GM23338 (cell line): ENCODE data around the gene ZNRF1. TPM values are rescaled to one million over a fixed set of nuclear protein-coding genes. Genes with fewer than 3 reads are reported as not detected.

Experiments used
- ATAC-seq: fragments of 200-7000 bp; cut with Tn5 transposase; 3 replicates; pipeline ENCODE4 v1.9.1; 2020
- DNase-seq: peaks from one replicate; pipeline ENCODE4 v3.0.0-alpha.2; 2015; ENCODE audit warnings: low spot score
- H2AFZ ChIP-seq: fragments of 200-600 bp; sonication (generic); 2 replicates; pipeline ENCODE4 v1.8.0; 2016; ENCODE audit warnings: antibody characterized with exemption, mild to moderate bottlenecking, moderate library complexity
- H3F3A ChIP-seq: fragments of 200-600 bp; sonication (generic); replicated peaks from 2 replicates; pipeline ENCODE4 v1.8.0; 2017; ENCODE audit warnings: antibody characterized with exemption, mixed run types, low read depth
- H3K27ac ChIP-seq: fragments of 200-600 bp; sonication (generic); 2 replicates; pipeline ENCODE4 v1.6.1; 2016; ENCODE audit warnings: low read depth
- H3K27me3 ChIP-seq: fragments of 200-600 bp; sonication (generic); 2 replicates; pipeline ENCODE4 v1.8.0; 2016; ENCODE audit warnings: mild to moderate bottlenecking, mixed run types, moderate library complexity; ENCODE audit not compliant: insufficient read depth
- H3K36me3 ChIP-seq: fragments of 200-600 bp; sonication (generic); 2 replicates; pipeline ENCODE4 v1.8.0; 2016; ENCODE audit warnings: mild to moderate bottlenecking; ENCODE audit not compliant: insufficient read depth
- H3K4me1 ChIP-seq: fragments of 200-600 bp; sonication (generic); 2 replicates; pipeline ENCODE4 v1.8.0; 2016; ENCODE audit warnings: mild to moderate bottlenecking, moderate library complexity; ENCODE audit not compliant: insufficient read depth
- H3K4me2 ChIP-seq: fragments of 200-600 bp; sonication (generic); 2 replicates; pipeline ENCODE4 v1.7.1; 2017; ENCODE audit warnings: mixed run types
- H3K4me3 ChIP-seq: fragments of 200-600 bp; sonication (generic); 2 replicates; pipeline ENCODE4 v1.6.1; 2016; ENCODE audit warnings: mixed run types
- H3K79me2 ChIP-seq: fragments of 200-600 bp; sonication (generic); replicated peaks from 2 replicates; pipeline ENCODE4 v1.8.0; 2017; ENCODE audit warnings: mild to moderate bottlenecking; ENCODE audit not compliant: insufficient read depth
- H3K9me2 ChIP-seq: fragments of 200-600 bp; sonication (generic); 2 replicates; pipeline ENCODE4 v1.8.0; 2017; ENCODE audit not compliant: insufficient read depth
- H4K20me1 ChIP-seq: fragments of 200-600 bp; sonication (generic); replicated peaks from 2 replicates; pipeline ENCODE4 v1.8.0; 2017; ENCODE audit warnings: mild to moderate bottlenecking; ENCODE audit not compliant: insufficient read depth
- H3K27ac Mint-ChIP-seq: 2 replicates; pipeline ENCODE4 v1.8.0; 2020; ENCODE audit warnings: inconsistent platforms, mild to moderate bottlenecking, moderate library complexity, mixed read lengths
- H3K27me3 Mint-ChIP-seq: 3 replicates; pipeline ENCODE4 v1.8.0; 2022; ENCODE audit warnings: low read depth, mild to moderate bottlenecking, moderate library complexity, mixed read lengths, inconsistent platforms; ENCODE audit not compliant: insufficient read depth, poor library complexity
- H3K36me3 Mint-ChIP-seq: 3 replicates; pipeline ENCODE4 v1.8.0; 2021; ENCODE audit warnings: low read depth, mild to moderate bottlenecking, inconsistent platforms, moderate library complexity, mixed read lengths
- H3K4me1 Mint-ChIP-seq: 3 replicates; pipeline ENCODE4 v1.8.0; 2020; ENCODE audit warnings: mild to moderate bottlenecking, inconsistent platforms, mixed read lengths
- H3K4me3 Mint-ChIP-seq: 3 replicates; pipeline ENCODE4 v1.8.0; 2021; ENCODE audit warnings: moderate library complexity, mild to moderate bottlenecking, inconsistent platforms, mixed read lengths
- H3K9me3 Mint-ChIP-seq: 3 replicates; pipeline ENCODE4 v1.8.0; 2020; ENCODE audit warnings: moderate library complexity, mild to moderate bottlenecking, inconsistent platforms, mixed read lengths
- CREB1 ChIP-seq: fragments of 250-450 bp; sonication (Bioruptor Pico); IDR thresholded peaks from 2 replicates; pipeline ENCODE4 v1.5.0; 2020; ENCODE audit warnings: low read depth, mild to moderate bottlenecking, moderate library complexity
- CTCF ChIP-seq, 2 experiments: fragments of 200-600 bp in 1 of 2; sonication (generic) in 1 of 2; conservative IDR thresholded peaks; 2 replicates each; pipeline versions ENCODE4 v1.5.1 to v1.6.1; 2016 to 2017; ENCODE audit warnings: antibody characterized with exemption in 2 of 2, low read depth in 2 of 2, mild to moderate bottlenecking in 2 of 2, moderate library complexity in 1 of 2
- EZH2 ChIP-seq: fragments of 200-600 bp; sonication (generic); IDR thresholded peaks from one replicate; pipeline ENCODE4 v1.8.0; 2017; ENCODE audit warnings: antibody characterized with exemption, mild to moderate bottlenecking, low read depth; ENCODE audit not compliant: unreplicated experiment
- EZH2phosphoT487 ChIP-seq: fragments of 200-600 bp; sonication (generic); IDR thresholded peaks from one replicate; pipeline ENCODE4 v1.8.1; 2018; ENCODE audit warnings: antibody characterized with exemption; ENCODE audit not compliant: unreplicated experiment
- JUNB ChIP-seq: IDR thresholded peaks from one replicate; pipeline ENCODE4 v1.6.1; 2016; ENCODE audit warnings: antibody characterized with exemption; ENCODE audit not compliant: unreplicated experiment
- NANOG ChIP-seq: IDR thresholded peaks from 2 replicates; pipeline ENCODE4 v1.6.1; 2016; ENCODE audit warnings: antibody characterized with exemption, borderline replicate concordance
- POLR2AphosphoS5 ChIP-seq: IDR thresholded peaks from 2 replicates; pipeline ENCODE4 v1.6.1; 2016; ENCODE audit warnings: antibody characterized with exemption, low read depth
- REST ChIP-seq: IDR thresholded peaks from one replicate; pipeline ENCODE4 v1.6.1; 2018; ENCODE audit warnings: antibody characterized with exemption; ENCODE audit not compliant: unreplicated experiment
- STAT1 ChIP-seq: IDR thresholded peaks from one replicate; pipeline ENCODE4 v1.6.1; 2016; ENCODE audit warnings: antibody characterized with exemption; ENCODE audit not compliant: unreplicated experiment
- ZNF114 ChIP-seq: fragments of 250-450 bp; sonication (Bioruptor Pico); IDR thresholded peaks from 2 replicates; pipeline ENCODE4 v1.5.0; 2020; ENCODE audit warnings: mild to moderate bottlenecking, moderate library complexity
- ZNF331 ChIP-seq: fragments of 250-450 bp; sonication (Bioruptor Pico); IDR thresholded peaks from 2 replicates; pipeline ENCODE4 v1.5.0; 2020; ENCODE audit warnings: low read depth, mild to moderate bottlenecking, moderate library complexity
- polyA plus RNA-seq: library from polyadenylated mRNA; unstranded; fragments of >200 nt; fragmentation: Nextera tagmentation; extraction: Ambion mirVana; gene quantifications from 2 replicates; pipeline ENCODE4 v1.2.1, GENCODE V29; 2016
- total RNA-seq: library from RNA; depleted of rRNA; stranded (reverse); fragments of >200 nt; shearing (Covaris generic); gene quantifications from 2 replicates; pipeline ENCODE4 v1.2.3, GENCODE V29; 2014

The ZNRF1 gene
- total and polyA plus RNA-seq, 2 experiments from 2014 or later, result 22.4 to 42.1 TPM

DNA sequence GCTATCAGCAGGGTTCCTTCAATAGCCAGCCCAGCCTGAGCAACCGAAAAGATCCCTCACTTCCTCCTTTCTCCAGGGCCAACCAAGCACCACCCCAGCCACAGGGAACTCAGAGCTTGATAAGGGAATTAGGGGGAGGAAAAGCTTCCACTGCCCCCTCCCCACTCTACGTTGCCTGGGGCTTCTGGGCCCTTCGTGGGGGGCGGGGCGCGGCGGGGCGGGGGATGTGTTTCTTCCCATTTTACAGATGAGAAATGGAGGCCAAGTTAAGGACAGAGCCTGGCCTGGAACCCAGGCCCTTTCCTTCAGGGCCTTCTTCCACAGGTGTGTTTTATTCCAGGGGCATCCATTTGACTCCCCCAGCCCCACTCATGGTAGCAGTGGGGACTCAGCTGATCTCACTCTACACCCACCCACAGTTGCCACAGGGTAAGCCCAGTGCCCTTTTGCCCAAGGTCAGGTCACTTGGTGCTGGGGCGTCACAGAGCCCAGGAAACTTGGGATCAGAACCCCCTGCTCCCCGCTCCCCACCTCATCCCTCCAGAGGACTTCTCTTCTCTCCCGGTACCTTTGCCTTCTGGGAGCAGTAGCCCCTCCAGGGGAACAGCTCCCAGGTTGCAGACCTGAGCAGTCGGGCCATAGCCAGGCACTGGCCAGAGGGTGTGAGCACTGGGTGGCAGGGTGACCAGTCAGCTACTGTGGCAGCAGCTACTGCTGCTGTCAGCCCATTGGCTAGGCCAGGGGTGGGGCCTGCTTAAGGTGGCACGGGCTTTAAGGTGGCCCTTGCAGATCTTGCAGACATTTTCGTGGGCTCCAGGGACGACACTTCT lies 117.5 kb downstream of the ZNRF1 start, which contains the start of gene LDHD:
LDHD (minus strand) TSS at position 700 of the 830 bp plus-strand sequence; CDS start at position 640, 60 bp downstream.
- H3K4me2 ChIP-seq, result peak within 1 kb of the TSS; percentile 73
- H4K20me1 ChIP-seq, result no peaks in the 10 kb centered on the region
- H3K4me1 ChIP-seq, result peaks cover 42% of the 10 kb centered on the region
- Mint-ChIP-seq H3K9me3 (peaks cover 27% of the 10 kb centered on the region), H3K27ac (peak within 1 kb of the TSS; percentile 85), H3K27me3 (peaks cover 16% of the 10 kb centered on the region), H3K4me1 (peaks cover 46% of the 10 kb centered on the region), H3K4me3 (peak within 1 kb of the TSS; percentile 50), H3K36me3 (peaks cover 15% of the 10 kb centered on the region; the same call in 2 of the 3 replicates)
- no peaks in the 10 kb centered on the region for H3F3A ChIP-seq
- no peaks in the 10 kb centered on the region for H3K27me3 ChIP-seq
- no peak within 1 kb of the TSS for H2AFZ ChIP-seq
- H3K27ac ChIP-seq, result peak within 1 kb of the TSS; percentile 29
- TF ChIP-seq JUNB, result no peak
- TF ChIP-seq POLR2AphosphoS5, result peak; percentile 69
- no peak for TF ChIP-seq NANOG
- no peak for TF ChIP-seq CTCF (conservative IDR thresholded peaks at IDR 0.05; ENCODE audit: low read depth in 2 of 2)
- no peak for TF ChIP-seq ZNF114 (CRISPR knock-in tag)
- ATAC-seq, result peak; percentile 79
- H3K4me3 ChIP-seq, result peak within 1 kb of the TSS; percentile 45; the same call in 1 of the 2 replicates
- no peaks in the 10 kb centered on the region for H3K9me2 ChIP-seq
- no peaks in the 10 kb centered on the region for H3K79me2 ChIP-seq
- DNase-seq, result peak; percentile 78
- H3K36me3 ChIP-seq, result peaks cover 6% of the 10 kb centered on the region

DNA sequence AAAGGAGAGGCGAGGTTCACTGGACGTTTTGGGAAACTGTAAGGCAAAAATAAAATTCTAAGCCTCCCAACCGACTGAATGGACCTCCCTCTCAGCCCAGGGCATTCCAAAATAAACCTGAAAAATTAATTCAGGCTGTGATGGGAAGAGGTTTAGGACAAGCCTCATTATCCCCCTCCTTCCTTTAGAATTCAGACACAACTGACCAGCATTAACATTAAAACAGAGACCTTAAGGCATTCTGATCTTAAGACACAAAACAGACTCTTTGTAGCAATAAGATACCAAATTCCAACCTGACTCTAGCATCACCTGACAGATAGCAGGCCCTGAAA lies 118.1 kb downstream of the ZNRF1 start:
- Histone ChIP-seq H3K27me3 (no peaks in the 10 kb centered on the region), H3K9me2 (no peaks in the 10 kb centered on the region), H4K20me1 (no peaks in the 10 kb centered on the region), H3K79me2 (no peaks in the 10 kb centered on the region), H3K4me2 (peak overlapping the region; percentile 73), H3K4me3 (peak overlapping the region; percentile 45; the same call in 1 of the 2 replicates), H3F3A (no peaks in the 10 kb centered on the region), H3K4me1 (peaks cover 38% of the 10 kb centered on the region), H2AFZ (no peak overlapping the region), H3K36me3 (peaks cover 10% of the 10 kb centered on the region), H3K27ac (peak overlapping the region; percentile 29)
- ATAC-seq (peak; percentile 4; the same call in 2 of the 3 replicates), DNase-seq (no peak)
- Mint-ChIP-seq H3K4me3 (peak overlapping the region; percentile 50; the same call in 2 of the 3 replicates), H3K36me3 (peaks cover 19% of the 10 kb centered on the region; the same call in 2 of the 3 replicates), H3K9me3 (peaks cover 33% of the 10 kb centered on the region), H3K4me1 (peaks cover 40% of the 10 kb centered on the region), H3K27me3 (peaks cover 13% of the 10 kb centered on the region), H3K27ac (peak overlapping the region; percentile 60; the same call in 1 of the 2 replicates)
- TF ChIP-seq REST (no peak), EZH2phosphoT487 (no peak), POLR2AphosphoS5 (no peak), CREB1 (CRISPR knock-in tag) (no peak), ZNF331 (CRISPR knock-in tag) (no peak), JUNB (no peak), ZNF114 (CRISPR knock-in tag) (no peak), EZH2 (no peak), CTCF (conservative IDR thresholded peaks at IDR 0.05; ENCODE audit: low read depth in 2 of 2) (no peak), STAT1 (no peak)
